Mucosa of stomach (tissue), 1 donor: Measurements from ENCODE around the gene NAXE.
"Not testable (repeated sequence)": the region's sequence is repeated elsewhere in the genome, so short reads cannot be mapped to it uniquely, and the experiment has no call there.

Experiments
- H3K27me3 ChIP-seq: one replicate; pipeline ENCODE4 v1.7.0; 2013; ENCODE audit warnings: mild to moderate bottlenecking, low read length; ENCODE audit not compliant: control insufficient read depth, insufficient read depth
- H3K36me3 ChIP-seq: one replicate; pipeline ENCODE4 v1.7.0; 2013; ENCODE audit warnings: low read length; ENCODE audit not compliant: control insufficient read depth, insufficient read depth
- H3K4me1 ChIP-seq: one replicate; pipeline ENCODE4 v1.7.0; 2013; ENCODE audit warnings: mild to moderate bottlenecking, low read length; ENCODE audit not compliant: control insufficient read depth, insufficient read depth
- H3K4me3 ChIP-seq: one replicate; pipeline ENCODE4 v1.7.0; 2013; ENCODE audit warnings: low read length
- H3K9ac ChIP-seq: one replicate; pipeline ENCODE4 v1.7.0; 2013; ENCODE audit warnings: mild to moderate bottlenecking, low read length, moderate library complexity
- H3K9me3 ChIP-seq: one replicate; pipeline ENCODE4 v1.7.0; 2013; ENCODE audit warnings: mild to moderate bottlenecking, low read length, moderate library complexity; ENCODE audit not compliant: control insufficient read depth
- donor health status: Pancreatic carcinoma.

Gene NAXE

DNA sequence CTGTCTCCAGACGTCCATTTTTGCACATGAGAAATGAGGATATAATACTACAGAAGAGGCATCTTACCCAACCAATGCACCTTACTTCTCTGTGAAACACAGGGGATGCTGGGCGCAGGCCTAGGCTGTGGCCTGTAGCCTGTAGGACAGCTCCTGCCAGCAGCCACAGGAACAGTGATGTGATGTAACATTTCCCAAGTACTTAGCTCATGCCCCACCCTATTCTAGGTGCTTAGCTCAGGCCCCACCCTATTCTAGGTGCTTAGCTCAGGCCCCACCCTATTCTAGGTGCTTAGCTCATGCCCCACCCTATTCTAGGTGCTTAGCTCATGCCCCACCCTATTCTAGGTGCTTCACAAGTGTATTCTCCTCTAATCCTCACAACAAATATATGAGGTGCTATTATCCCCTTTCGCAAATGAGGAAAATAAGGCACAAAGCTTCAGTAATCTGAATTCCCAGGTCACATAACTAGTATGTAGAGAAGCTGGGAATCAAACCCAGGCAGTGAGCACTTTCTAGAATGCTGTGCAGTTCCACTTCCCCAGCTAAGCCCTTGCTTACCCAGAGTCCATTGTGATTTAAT, 4.6 kb upstream of the NAXE start:
- no peaks in the 10 kb centered on the region for H3K9me3 ChIP-seq
- H3K4me3 ChIP-seq: no peak overlapping the region
- no peak overlapping the region for H3K9ac ChIP-seq
- H3K4me1 ChIP-seq: peaks cover 25% of the 10 kb centered on the region
- no peaks in the 10 kb centered on the region for H3K36me3 ChIP-seq
- H3K27me3 ChIP-seq: peaks cover 4% of the 10 kb centered on the region

DNA sequence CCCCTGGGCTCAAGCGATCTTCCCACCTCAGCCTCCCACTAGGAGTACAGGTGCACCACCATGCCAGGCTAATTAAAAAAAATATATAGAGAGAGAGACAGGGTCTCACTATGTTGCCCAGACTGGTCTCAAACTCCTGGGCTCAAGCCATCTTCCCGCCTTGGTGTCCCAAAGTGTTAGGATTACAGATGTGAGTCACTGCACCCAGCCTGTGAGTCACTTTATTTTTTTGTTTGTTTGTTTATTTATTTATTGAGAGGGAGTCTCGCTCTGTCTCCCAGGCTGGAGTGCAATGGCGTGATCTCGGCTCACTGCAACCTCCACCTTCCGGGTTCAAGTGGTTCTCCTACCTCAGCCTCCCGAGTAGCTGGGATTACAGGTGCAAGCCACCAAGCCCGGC, 3.6 kb upstream of the NAXE start:
- H3K4me3 ChIP-seq, H3K9me3 ChIP-seq, H3K9ac ChIP-seq, H3K36me3 ChIP-seq, H3K27me3 ChIP-seq: not testable (repeated sequence)
- peaks cover 34% of the 10 kb centered on the region for H3K4me1 ChIP-seq

DNA sequence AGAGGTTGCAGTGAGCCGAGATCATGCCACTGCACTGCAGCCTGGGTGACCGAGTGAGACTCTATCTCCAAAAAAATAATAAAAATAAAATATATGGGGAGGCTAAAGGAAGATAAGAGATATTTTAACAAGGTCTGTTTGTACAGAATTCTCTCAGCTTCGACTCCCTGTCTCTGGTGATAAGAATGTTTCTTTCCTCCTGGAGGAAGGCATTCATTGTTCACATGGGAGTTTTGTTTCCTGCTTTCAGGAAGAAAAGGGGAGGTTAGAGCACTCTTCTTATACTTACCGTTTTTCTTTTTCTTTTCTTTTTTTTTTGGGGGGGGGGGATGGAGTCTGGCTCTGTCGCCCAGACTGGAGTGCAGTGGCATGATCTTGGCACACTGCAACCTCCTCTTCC, 2.0 kb upstream of the NAXE start:
- Histone ChIP-seq H3K9ac (no peak overlapping the region), H3K27me3 (peaks cover 4% of the 10 kb centered on the region), H3K36me3 (no peaks in the 10 kb centered on the region), H3K9me3 (no peaks in the 10 kb centered on the region), H3K4me3 (no peak overlapping the region), H3K4me1 (peaks cover 28% of the 10 kb centered on the region)

DNA sequence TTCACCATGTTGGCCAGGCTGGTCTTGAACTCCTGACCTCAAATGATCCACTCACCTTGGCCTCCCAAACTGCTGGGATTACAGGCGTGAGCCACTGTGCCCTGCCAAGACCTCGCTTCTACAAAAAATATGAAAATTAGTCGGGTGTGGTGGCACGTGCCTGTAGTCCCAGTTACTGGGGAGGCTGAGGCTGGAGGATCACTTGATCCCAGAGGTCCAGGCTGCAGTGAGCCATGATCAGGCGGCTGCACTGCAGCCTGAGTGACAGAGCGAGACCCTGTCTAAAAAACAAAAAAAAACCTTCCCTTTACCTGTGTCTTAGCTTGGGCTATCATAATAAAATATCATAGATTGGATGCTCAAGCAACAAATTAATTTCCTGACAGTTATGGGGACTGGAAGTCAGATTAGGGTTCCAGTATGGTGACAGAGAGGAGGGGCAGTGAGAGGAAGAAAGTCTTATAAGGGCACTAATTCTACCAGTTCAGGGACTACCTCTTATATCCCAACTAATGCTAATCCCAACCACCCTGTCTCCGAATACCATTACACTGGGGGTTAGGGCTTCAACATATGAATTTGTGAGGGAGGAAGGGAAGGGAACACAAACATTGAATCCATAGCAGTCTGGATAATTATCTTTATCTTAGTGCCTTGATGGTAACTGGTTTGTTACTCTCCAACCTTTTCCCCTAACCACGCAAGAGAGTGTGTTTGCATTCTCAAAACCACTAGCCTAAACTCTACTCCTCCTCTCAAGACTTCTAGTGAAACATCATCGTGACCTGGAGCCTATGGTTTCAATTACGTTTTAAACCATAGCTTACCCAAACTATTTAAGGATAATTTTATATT, 1.0 kb upstream of the NAXE start:
- H3K9ac ChIP-seq: peak overlapping the region; percentile 97
- H3K4me1 ChIP-seq: peaks cover 28% of the 10 kb centered on the region
- peaks cover 4% of the 10 kb centered on the region for H3K27me3 ChIP-seq
- H3K9me3 ChIP-seq: no peaks in the 10 kb centered on the region
- H3K4me3 ChIP-seq: peak overlapping the region; percentile 84
- peaks cover 6% of the 10 kb centered on the region for H3K36me3 ChIP-seq

DNA sequence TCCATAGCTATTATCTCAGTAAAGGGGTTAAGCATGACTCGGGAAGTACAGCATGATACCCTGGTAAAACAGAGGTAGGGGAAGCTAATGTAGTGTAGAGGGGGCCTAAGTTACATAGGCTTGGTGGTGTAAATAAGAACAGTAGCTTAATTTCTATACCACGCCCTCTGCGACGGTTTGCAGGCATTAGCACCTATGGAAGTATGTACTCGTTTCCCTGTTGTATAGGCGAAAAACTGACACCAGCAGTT, 470 bp upstream of the NAXE start:
- Histone ChIP-seq H3K9ac (peak overlapping the region; percentile 97), H3K36me3 (peaks cover 6% of the 10 kb centered on the region), H3K27me3 (peaks cover under 1% of the 10 kb centered on the region), H3K4me3 (peak overlapping the region; percentile 84), H3K4me1 (peaks cover 26% of the 10 kb centered on the region), H3K9me3 (no peaks in the 10 kb centered on the region)

DNA sequence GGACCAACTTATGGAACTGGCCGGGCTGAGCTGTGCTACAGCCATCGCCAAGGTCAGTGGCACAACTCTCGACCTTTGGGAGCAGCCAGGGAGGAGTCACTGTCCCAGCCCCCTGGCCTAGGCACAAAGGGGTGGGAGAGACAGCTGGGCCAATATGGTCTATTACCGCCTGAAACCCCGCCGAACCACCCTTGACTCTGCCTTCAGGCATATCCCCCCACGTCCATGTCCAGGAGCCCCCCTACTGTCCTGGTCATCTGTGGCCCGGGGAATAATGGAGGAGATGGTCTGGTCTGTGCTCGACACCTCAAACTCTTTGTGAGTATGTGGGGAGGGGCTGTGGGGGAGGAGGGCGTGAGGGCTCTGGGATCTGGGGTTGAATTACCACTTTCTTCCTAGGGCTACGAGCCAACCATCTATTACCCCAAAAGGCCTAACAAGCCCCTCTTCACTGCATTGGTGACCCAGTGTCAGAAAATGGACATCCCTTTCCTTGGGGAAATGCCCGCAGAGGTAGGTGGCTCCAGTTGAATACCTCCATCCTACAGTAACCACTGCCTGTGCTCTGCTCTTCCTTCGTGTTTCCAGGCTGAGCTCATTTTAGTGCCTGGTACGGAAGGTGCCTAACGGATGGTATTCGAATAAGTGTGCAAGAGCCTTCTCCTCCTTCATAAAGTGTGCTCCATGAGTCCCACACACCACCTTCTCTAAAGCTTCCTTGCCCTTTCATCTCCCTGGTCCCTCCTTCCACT, 758 bp downstream of the NAXE start:
- peak overlapping the region; percentile 97 for H3K9ac ChIP-seq
- no peaks in the 10 kb centered on the region for H3K9me3 ChIP-seq
- peaks cover 18% of the 10 kb centered on the region for H3K4me1 ChIP-seq
- peaks cover 10% of the 10 kb centered on the region for H3K36me3 ChIP-seq
- no peaks in the 10 kb centered on the region for H3K27me3 ChIP-seq
- peak overlapping the region; percentile 84 for H3K4me3 ChIP-seq

DNA sequence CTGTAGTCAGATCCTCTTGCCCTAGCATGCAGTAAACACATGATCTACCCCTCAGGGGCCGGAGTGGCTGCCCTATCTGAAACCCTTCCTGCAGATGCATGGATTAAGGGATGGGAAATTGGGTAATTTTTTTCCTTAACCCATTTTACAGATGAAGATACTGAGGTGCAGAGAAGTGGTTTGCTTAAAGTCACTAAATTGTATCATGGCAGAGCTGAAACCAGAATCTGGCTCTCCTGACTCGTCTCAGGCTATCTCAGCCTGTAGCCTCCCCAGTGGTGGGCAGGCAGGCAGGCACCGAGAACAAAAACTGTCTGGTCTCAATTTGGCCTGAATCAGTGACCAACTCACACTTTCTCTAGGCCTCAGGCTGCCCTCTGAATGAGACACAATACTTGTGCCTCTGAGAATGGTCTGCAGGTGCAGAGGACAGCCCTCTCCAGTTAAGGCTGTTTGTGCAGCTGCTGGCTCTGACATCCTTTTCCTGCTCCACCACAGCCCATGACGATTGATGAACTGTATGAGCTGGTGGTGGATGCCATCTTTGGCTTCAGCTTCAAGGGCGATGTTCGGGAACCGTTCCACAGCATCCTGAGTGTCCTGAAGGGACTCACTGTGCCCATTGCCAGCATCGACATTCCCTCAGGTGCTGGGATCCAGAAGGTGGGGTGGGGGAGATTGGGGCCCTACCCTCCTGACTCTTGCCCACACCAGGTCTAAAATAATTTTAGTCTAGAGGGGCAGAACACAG, 1.5 kb downstream of the NAXE start:
- Histone ChIP-seq H3K27me3 (no peaks in the 10 kb centered on the region), H3K9me3 (no peaks in the 10 kb centered on the region), H3K9ac (peak overlapping the region; percentile 97), H3K4me1 (peaks cover 18% of the 10 kb centered on the region), H3K4me3 (no peak overlapping the region), H3K36me3 (peaks cover 10% of the 10 kb centered on the region)

DNA sequence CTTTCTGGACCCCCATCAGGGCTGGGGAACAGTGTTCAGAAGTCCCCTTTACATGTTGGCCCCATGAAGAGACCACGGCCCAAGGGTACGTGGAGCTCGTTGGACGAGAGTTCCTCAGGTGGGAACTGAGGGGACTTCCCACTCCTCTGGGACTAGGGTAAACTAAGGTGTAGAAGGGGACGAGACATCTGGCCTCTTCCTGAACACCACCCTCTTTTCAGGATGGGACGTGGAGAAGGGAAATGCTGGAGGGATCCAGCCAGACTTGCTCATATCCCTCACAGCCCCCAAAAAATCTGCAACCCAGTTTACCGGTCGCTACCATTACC, 2.0 kb downstream of the NAXE start:
- no peaks in the 10 kb centered on the region for H3K27me3 ChIP-seq
- no peak overlapping the region for H3K9ac ChIP-seq
- peaks cover 10% of the 10 kb centered on the region for H3K36me3 ChIP-seq
- H3K9me3 ChIP-seq: no peaks in the 10 kb centered on the region
- peaks cover 18% of the 10 kb centered on the region for H3K4me1 ChIP-seq
- H3K4me3 ChIP-seq: no peak overlapping the region

DNA sequence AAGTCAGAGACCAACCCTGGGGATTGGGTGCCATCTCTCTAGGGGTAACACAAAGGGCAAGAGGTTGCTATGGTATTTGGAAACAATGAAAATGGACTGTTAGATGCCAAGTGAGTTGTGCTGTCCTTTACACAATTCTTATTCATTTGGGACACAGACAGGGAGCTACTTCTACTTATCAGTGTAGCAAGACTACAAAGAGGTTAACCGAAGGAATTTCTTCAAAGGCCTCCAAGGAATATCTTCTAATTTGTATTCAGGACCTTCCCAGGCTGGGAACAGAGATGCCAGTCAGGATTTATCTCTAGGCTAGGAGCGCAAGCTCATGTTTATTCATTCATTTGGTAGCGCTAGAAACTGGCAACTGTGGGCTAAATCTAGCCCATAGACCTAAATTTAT, 2.6 kb downstream of the NAXE start:
- Histone ChIP-seq H3K4me1 (peaks cover 18% of the 10 kb centered on the region), H3K36me3 (peaks cover 10% of the 10 kb centered on the region), H3K9ac (no peak overlapping the region)

DNA sequence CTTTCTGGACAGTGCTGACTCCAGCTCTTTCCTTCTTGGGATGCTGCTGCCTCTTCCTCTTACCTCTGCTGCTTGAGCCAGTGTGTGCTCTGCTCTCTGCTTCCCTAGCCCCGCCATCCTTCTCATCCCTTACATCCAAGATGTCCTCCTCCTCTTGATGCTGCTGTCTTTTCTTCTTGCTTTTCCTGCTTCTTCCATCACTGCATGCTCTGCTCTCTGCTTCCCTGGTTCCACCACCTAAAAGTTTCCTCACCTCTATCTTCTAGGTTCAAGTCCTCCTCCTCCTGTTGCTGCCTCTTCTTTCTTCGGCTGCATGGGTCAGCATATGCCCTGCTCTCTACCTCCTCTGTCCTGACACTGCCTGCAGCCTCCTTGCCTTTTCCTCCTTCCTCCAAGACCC, 3.4 kb downstream of the NAXE start:
- H3K4me3 ChIP-seq: no peak overlapping the region
- peaks cover 10% of the 10 kb centered on the region for H3K36me3 ChIP-seq
- peaks cover 18% of the 10 kb centered on the region for H3K4me1 ChIP-seq
- H3K9me3 ChIP-seq: no peaks in the 10 kb centered on the region
- no peaks in the 10 kb centered on the region for H3K27me3 ChIP-seq
- H3K9ac ChIP-seq: no peak overlapping the region

More for the DNA sequence above, 2.6 kb downstream of the NAXE start:
- Histone ChIP-seq H3K4me3 (no peak overlapping the region), H3K27me3 (no peaks in the 10 kb centered on the region), H3K9me3 (no peaks in the 10 kb centered on the region)

DNA sequence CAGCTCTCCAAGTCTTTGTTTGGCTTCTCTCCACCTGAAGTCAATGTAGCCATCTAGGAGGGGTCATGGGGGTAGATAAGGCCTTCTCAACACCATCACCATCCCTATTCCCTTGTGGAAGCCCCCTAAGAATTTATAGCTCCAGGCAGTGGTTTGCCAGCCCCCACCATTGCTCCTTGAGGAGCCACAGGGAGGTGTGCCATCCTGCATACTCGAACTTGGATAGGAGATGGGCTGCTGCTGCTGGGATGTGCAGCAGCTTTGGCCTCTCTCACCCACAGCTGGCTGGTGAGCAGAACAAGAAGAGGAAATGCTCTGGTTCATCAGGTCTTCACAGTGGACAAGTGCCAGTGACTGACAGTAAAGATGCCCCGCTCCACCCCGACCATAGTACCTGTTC, 4.8 kb downstream of the NAXE start:
- Histone ChIP-seq H3K36me3 (peaks cover 10% of the 10 kb centered on the region), H3K9ac (no peak overlapping the region), H3K4me1 (peaks cover 19% of the 10 kb centered on the region), H3K9me3 (no peaks in the 10 kb centered on the region), H3K27me3 (no peaks in the 10 kb centered on the region), H3K4me3 (no peak overlapping the region)

DNA sequence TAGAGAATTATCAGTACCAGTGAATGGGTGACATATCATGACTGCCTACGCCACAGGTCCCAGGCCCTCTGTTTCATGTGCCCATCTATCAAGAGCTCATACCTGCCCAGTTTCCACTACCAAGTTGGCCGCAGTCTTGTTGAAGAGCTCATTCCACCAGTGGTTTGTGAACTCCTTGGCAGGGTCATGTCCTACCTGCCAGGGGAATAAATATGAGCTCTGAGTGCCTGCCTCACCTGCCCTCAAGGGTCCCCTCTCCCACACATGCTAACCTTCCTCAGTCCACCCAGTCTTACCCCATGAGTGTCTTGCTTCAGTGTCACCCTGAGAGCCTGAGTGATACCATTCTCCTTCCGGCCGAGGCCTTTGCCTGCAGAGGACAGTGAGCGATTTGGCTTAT, 6.5 kb downstream of the NAXE start:
- Histone ChIP-seq H3K4me1 (peaks cover 13% of the 10 kb centered on the region), H3K36me3 (peaks cover 10% of the 10 kb centered on the region), H3K27me3 (no peaks in the 10 kb centered on the region), H3K9me3 (no peaks in the 10 kb centered on the region), H3K4me3 (no peak overlapping the region), H3K9ac (no peak overlapping the region)
